Measurements from ENCODE around the gene TGFB2.

DNA sequence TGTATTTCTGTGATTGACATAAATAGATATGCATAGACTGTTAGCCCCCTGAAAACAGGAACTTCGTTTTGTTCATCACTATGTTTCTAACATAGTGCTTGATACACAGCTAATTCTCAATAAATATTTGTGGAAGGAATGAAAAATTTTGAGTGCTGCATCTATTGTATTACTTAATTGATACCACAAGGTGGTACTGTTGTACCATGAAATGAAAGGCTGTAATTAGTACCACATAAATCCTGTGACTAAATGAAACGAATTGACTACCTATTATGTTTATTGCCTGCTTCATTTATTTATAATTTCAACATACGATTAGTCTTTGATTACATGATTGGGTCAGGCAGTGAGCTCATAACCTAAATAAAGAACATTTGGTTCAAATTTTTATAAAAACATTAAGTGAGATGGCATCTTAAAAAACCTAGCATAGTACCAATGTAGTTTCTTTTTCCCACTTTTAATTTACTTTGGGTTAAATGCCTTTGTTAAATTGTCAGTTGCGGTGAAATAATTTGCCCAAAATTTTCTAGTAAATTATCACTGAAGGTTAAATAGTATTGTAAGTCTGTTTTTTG lies 15.0 kb upstream of the TGFB2 start:
- TF ChIP-seq JUN (CRISPR knock-in tag; IDR thresholded peaks at IDR 0.05) (no peak), CTCF (IDR thresholded peaks at IDR 0.05) (peak; percentile 43; the same call in 1 of the 2 replicates), ZNF423 (CRISPR knock-in tag; IDR thresholded peaks at IDR 0.05) (no peak), FOXK1 (CRISPR knock-in tag; IDR thresholded peaks at IDR 0.05) (no peak), ZNF138 (CRISPR knock-in tag; conservative IDR thresholded peaks at IDR 0.05) (no peak), ATF2 (CRISPR knock-in tag; IDR thresholded peaks at IDR 0.05; ENCODE audit: borderline replicate concordance, low read depth) (no peak)

Measured in WTC11 (cell line).